Measurements from ENCODE around the gene ERP44.
"Not testable (repeated sequence)": the region's sequence is repeated elsewhere in the genome, so short reads cannot be mapped to it uniquely, and the experiment has no call there.

ERP44 gene

GRCh38 chr9:100098887-100099721 is at the start of gene ERP44, which contains the start of gene INVS:
Gene ERP44, minus strand, starts transcription at chr9:100099000. Its CDS starts 160 bp downstream, at chr9:100098840.
Gene INVS, plus strand, starts transcription at chr9:100099243. Its CDS starts 5,279 bp downstream, at chr9:100104522.
- in situ Hi-C loops (cut with MboI; ENCODE audit: low sequenced_read_pairs, unreplicated experiment) = no loop called here
- TF ChIP-seq, protein P1, sequence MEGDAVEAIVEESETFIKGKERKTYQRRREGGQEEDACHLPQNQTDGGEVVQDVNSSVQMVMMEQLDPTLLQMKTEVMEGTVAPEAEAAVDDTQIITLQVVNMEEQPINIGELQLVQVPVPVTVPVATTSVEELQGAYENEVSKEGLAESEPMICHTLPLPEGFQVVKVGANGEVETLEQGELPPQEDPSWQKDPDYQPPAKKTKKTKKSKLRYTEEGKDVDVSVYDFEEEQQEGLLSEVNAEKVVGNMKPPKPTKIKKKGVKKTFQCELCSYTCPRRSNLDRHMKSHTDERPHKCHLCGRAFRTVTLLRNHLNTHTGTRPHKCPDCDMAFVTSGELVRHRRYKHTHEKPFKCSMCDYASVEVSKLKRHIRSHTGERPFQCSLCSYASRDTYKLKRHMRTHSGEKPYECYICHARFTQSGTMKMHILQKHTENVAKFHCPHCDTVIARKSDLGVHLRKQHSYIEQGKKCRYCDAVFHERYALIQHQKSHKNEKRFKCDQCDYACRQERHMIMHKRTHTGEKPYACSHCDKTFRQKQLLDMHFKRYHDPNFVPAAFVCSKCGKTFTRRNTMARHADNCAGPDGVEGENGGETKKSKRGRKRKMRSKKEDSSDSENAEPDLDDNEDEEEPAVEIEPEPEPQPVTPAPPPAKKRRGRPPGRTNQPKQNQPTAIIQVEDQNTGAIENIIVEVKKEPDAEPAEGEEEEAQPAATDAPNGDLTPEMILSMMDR (IDR thresholded peaks at IDR 0.05; ENCODE audit: borderline replicate concordance, control extremely low read depth, extremely low read depth, insufficient read depth, missing control alignments) = no peak
- peak; percentile 96 for DNase-seq (ENCODE audit: low spot score)

- DNase-seq (ENCODE audit: low spot score); in situ Hi-C loops (cut with MboI; ENCODE audit: low sequenced_read_pairs, unreplicated experiment): not testable (repeated sequence)
These were observed 47.2 kb upstream of the ERP44 start for GRCh38 chr9:100145976-100146375.

DNA sequence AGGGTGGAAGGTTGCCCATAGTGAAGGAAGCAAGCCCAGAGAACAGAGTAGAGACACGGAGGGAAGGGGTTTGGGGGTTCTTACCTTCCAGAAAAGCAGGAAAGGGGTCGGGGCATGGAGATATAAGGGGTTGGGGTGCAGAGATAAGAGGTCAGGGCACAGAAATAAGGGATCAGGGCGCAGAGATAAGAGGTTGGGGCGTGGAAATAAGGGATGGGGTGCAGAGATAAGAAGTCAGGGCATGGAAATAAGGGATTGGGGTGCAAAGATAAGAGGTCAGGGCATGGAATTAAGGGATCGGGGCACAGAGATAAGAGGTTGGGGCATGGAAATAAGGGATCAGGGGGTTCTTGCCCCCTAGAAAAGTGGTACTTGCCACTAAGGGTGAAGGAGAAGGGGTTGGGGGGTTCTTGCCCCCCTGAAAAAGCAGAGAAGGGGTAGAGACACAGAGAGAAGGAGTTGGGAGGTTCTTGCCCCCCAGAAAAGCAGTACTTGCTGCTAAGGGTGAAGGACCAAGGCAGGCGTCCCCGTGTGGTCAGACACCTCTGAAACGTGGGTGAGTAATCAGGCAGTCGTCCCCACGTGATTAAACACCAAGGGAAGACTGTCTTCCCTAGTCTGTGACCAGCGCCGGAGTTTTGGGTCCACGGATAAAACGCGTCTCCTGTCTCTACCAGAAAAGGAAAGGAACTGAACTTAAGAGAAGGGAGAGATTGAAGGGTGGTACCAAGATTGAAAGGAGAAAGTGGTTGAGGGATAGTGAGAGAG is 46.6 kb upstream of the ERP44 start:
- DNase-seq (ENCODE audit: low spot score); in situ Hi-C loops (cut with MboI; ENCODE audit: low sequenced_read_pairs, unreplicated experiment): not testable (repeated sequence)

DNA sequence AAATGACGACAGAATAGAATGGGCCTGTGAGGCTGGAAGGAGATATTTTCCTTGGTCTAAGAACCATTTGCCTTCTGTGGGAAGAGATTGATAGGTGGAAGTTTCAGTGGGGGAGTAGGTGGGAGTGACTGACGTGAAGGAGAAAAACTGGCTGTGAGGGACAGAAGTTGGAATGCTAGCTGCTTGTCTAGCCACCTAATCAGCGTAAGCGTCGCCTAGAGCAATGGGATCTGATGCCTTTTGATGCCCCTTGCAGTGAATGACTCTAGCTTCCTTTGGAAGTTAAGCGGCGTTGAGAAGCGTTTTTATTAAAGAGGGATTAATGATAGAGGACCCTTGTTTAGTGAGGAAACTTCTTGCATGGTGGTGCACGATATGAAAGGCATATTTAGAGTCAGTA is 43.1 kb upstream of the ERP44 start:
- DNase-seq (ENCODE audit: low spot score); in situ Hi-C loops (cut with MboI; ENCODE audit: low sequenced_read_pairs, unreplicated experiment): not testable (repeated sequence)

DNA sequence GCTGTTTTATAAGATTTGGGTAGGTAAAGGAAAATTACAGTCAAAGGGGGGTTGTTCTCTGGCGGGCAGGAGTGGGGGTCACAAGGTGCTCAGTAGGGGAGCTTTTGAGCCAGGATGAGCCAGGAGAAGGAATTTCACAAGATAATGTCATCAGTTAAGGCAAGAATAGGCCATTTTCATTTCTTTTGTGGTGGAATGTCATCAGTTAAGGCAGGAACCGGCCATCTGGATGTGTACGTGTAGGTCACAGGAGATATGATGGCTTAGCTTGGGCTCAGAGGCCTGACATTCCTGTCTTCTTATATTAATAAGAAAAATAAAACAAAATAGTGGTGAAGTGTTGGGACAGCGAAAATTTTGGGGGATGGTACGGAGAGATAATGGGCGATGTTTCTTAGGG is 41.5 kb upstream of the ERP44 start:
- DNase-seq (ENCODE audit: low spot score); in situ Hi-C loops (cut with MboI; ENCODE audit: low sequenced_read_pairs, unreplicated experiment): not testable (repeated sequence)

- in situ Hi-C loops (cut with MboI; ENCODE audit: low sequenced_read_pairs, unreplicated experiment) = not testable (repeated sequence)
These were observed 38.0 kb upstream of the ERP44 start for GRCh38 chr9:100136799-100137198.

GRCh38 chr9:100134731-100135130 is 35.9 kb upstream of the ERP44 start:
- in situ Hi-C loops (cut with MboI; ENCODE audit: low sequenced_read_pairs, unreplicated experiment) = no loop called here
- no peak for DNase-seq (ENCODE audit: low spot score)
- TF ChIP-seq, protein P1 (IDR thresholded peaks at IDR 0.05; ENCODE audit: borderline replicate concordance, control extremely low read depth, extremely low read depth, insufficient read depth, missing control alignments) = no peak

More at GRCh38 chr9:100136799-100137198, 38.0 kb upstream of the ERP44 start:
- not testable (repeated sequence) for DNase-seq (ENCODE audit: low spot score)

- TF ChIP-seq, protein P1 (IDR thresholded peaks at IDR 0.05; ENCODE audit: borderline replicate concordance, control extremely low read depth, extremely low read depth, insufficient read depth, missing control alignments) = no peak
- in situ Hi-C loops (cut with MboI; ENCODE audit: low sequenced_read_pairs, unreplicated experiment) = no loop called here
- DNase-seq (ENCODE audit: low spot score) = no peak
These were observed 33.2 kb upstream of the ERP44 start for GRCh38 chr9:100131875-100132430.

- DNase-seq (ENCODE audit: low spot score) = no peak
- in situ Hi-C loops (cut with MboI; ENCODE audit: low sequenced_read_pairs, unreplicated experiment) = no loop called here
- TF ChIP-seq, protein P1 (IDR thresholded peaks at IDR 0.05; ENCODE audit: borderline replicate concordance, control extremely low read depth, extremely low read depth, insufficient read depth, missing control alignments) = no peak
These were observed 32.4 kb upstream of the ERP44 start for GRCh38 chr9:100131216-100131615.
